PC-9 (cell line): Measurements from ENCODE around the gene DOCK9. TPM values are rescaled to one million over a fixed set of nuclear protein-coding genes. Genes with fewer than 3 reads are reported as not detected.

Source experiments
- BruUV-seq: library from RNA; stranded (reverse); fragments of 400-500 nt; replicated peaks from 2 replicates; lab custom pipeline; 2021; lab: Mats Ljungman, UMichigan
- CTCF ChIA-PET: fragments of 300-600 bp; sonication (Branson Sonifier 250); formaldehyde crosslinking; loops from one replicate; lab custom pipeline; 2022; ENCODE audit warnings: antibody characterized with exemption; lab: Charles Lee
- POLR2A ChIA-PET: fragments of 300-600 bp; sonication (Branson Sonifier 250); formaldehyde crosslinking; loops from one replicate; lab custom pipeline; 2022; ENCODE audit warnings: antibody characterized with exemption; ENCODE audit not compliant: unreplicated experiment; lab: Charles Lee
- DNase-seq, 2 experiments: peaks; one replicate each; pipeline versions ENCODE4 v3.0.0 to v3.0.0-alpha.2; 2015 to 2022; ENCODE audit warnings: mixed read lengths in 1 of 2
- H2AFZ ChIP-seq: fragments of 200-600 bp; sonication (generic); 2 replicates; pipeline ENCODE4 v1.8.1; 2017; ENCODE audit warnings: antibody characterized with exemption
- H3F3A ChIP-seq: fragments of 200-600 bp; sonication (generic); 2 replicates; pipeline ENCODE4 v1.8.1; 2017; ENCODE audit warnings: antibody characterized with exemption, mild to moderate bottlenecking, low read depth; ENCODE audit not compliant: insufficient read depth
- H3K27ac ChIP-seq: fragments of 200-600 bp; sonication (generic); 2 replicates; pipeline ENCODE4 v1.6.1; 2016; ENCODE audit warnings: mixed run types
- H3K27me3 ChIP-seq: fragments of 200-600 bp; sonication (generic); 2 replicates; pipeline ENCODE4 v1.6.1; 2016; ENCODE audit warnings: low read depth, mixed run types; ENCODE audit not compliant: insufficient read depth
- H3K36me3 ChIP-seq: fragments of 200-600 bp; sonication (generic); 2 replicates; pipeline ENCODE4 v1.6.1; 2016; ENCODE audit warnings: low read depth, mixed run types
- H3K4me1 ChIP-seq: fragments of 200-600 bp; sonication (generic); replicated peaks from 2 replicates; pipeline ENCODE4 v1.6.1; 2016; ENCODE audit warnings: mixed run types; ENCODE audit not compliant: insufficient read depth
- H3K4me2 ChIP-seq: fragments of 200-600 bp; sonication (generic); 2 replicates; pipeline ENCODE4 v1.6.1; 2017; ENCODE audit warnings: mixed run types
- H3K4me3 ChIP-seq: fragments of 200-600 bp; sonication (generic); 2 replicates; pipeline ENCODE4 v1.6.1; 2016; ENCODE audit warnings: mixed run types
- H3K79me2 ChIP-seq: fragments of 200-600 bp; sonication (generic); 2 replicates; pipeline ENCODE4 v1.6.1; 2017; ENCODE audit warnings: low read depth, mixed run types
- H3K9me2 ChIP-seq: fragments of 200-600 bp; sonication (generic); 2 replicates; pipeline ENCODE4 v1.8.1; 2017; ENCODE audit warnings: mild to moderate bottlenecking; ENCODE audit not compliant: insufficient read depth
- H3K9me3 ChIP-seq: fragments of 200-600 bp; sonication (generic); 2 replicates; pipeline ENCODE4 v1.8.1; 2016; ENCODE audit warnings: low read depth; ENCODE audit not compliant: insufficient read depth
- H4K20me1 ChIP-seq: fragments of 200-600 bp; sonication (generic); 2 replicates; pipeline ENCODE4 v1.8.1; 2017; ENCODE audit not compliant: insufficient read depth
- EZH2 ChIP-seq: fragments of 200-600 bp; sonication (generic); IDR thresholded peaks from 2 replicates; pipeline ENCODE4 v1.8.0; 2017; ENCODE audit warnings: antibody characterized with exemption, low read depth
- intact Hi-C: fragments of 100-400 bp; cut with micrococcal nuclease; formaldehyde crosslinking; loops from one replicate; pipeline ENCODE4 v1.10.0; 2022; ENCODE audit not compliant: unreplicated experiment
- total RNA-seq: library from RNA; stranded (reverse); gene quantifications from 2 replicates; pipeline ENCODE4 v1.2.3, GENCODE V29; 2021
- TF ChIP-seq, protein P1 (sequence below): fragments of 200-600 bp; sonication (generic); conservative IDR thresholded peaks from 2 replicates; pipeline ENCODE4 v1.6.1; 2017; ENCODE audit warnings: mixed run types, antibody characterized with exemption, mild to moderate bottlenecking, moderate library complexity

DOCK9 gene
- total RNA-seq, 1 experiment from 2014 or later = 69.5 TPM

DNA sequence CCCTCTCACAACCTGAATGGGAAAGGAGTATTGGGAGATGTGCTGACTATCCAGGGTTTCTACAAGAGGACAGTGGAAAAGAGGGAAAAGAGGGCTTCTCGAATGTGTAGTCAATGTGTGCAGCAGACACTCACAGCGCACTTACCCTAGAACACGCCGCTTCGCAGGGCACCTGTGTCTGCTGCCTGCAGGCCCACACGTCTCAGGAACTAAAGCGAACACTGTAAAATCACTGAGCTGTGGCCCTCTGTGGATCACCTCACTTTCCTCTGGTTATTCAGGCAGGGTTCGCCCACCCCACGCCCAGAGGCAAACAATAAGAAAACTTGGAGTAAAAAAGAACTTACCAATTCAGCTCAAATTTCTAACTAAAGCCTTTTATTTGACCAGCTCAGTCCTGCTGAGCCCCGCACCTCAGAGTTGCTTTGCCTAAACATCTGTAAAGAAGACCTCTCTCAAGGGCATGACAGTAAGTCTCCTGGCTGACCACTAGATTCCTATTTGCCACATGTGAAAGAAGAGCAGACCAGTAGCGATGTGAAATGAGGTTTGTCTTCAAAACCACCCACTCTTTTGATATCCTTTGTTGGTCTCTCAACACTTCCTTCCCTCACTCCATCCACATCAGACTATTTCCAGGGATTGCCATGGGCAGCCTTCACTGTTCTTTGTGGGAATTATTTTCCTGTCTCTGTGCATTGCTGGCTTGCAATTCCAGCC lies 19.3 kb upstream of the DOCK9 start:
- H3F3A ChIP-seq = peaks cover 7% of the 10 kb centered on the region; the same call in 1 of the 2 replicates

DNA sequence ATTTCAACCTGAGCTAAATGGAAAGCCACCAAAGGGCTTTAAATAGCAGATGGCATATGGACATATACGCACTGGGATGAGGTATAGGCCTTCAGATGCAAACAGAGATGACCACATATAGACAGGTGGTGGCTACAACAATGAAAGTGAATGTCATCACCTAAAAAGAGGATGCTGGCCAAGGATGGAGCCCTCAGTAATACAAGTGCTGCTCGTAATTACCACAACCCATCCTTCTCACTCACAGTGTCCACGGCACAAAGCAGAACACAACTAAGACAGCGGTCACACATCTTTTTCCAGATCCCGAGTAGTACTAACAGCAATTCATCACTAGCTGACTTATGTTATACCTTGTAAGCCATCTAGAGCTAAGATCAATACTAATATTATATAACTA lies 18.2 kb upstream of the DOCK9 start:
- H3F3A ChIP-seq = peaks cover 7% of the 10 kb centered on the region; the same call in 1 of the 2 replicates
- H3K27me3 ChIP-seq = no peaks in the 10 kb centered on the region
- H3K4me2 ChIP-seq = no peak overlapping the region
- ChIA-PET POLR2A (no interaction called here), CTCF (no interaction called here)
- H2AFZ ChIP-seq = no peak overlapping the region
- no peak for DNase-seq
- H3K4me1 ChIP-seq = peaks cover 17% of the 10 kb centered on the region
- H4K20me1 ChIP-seq = 0 out of 2 replicates have a peak, but pooled peaks cover 5% of the 10 kb centered on the region
- no peaks in the 10 kb centered on the region for H3K36me3 ChIP-seq
- H3K4me3 ChIP-seq = no peak overlapping the region
- H3K27ac ChIP-seq = no peak overlapping the region
- H3K9me3 ChIP-seq = no peaks in the 10 kb centered on the region
- intact Hi-C loops = no loop called here
- no TSS peak for BruUV-seq
- H3K79me2 ChIP-seq = peaks cover 25% of the 10 kb centered on the region
- TF ChIP-seq, protein P1, sequence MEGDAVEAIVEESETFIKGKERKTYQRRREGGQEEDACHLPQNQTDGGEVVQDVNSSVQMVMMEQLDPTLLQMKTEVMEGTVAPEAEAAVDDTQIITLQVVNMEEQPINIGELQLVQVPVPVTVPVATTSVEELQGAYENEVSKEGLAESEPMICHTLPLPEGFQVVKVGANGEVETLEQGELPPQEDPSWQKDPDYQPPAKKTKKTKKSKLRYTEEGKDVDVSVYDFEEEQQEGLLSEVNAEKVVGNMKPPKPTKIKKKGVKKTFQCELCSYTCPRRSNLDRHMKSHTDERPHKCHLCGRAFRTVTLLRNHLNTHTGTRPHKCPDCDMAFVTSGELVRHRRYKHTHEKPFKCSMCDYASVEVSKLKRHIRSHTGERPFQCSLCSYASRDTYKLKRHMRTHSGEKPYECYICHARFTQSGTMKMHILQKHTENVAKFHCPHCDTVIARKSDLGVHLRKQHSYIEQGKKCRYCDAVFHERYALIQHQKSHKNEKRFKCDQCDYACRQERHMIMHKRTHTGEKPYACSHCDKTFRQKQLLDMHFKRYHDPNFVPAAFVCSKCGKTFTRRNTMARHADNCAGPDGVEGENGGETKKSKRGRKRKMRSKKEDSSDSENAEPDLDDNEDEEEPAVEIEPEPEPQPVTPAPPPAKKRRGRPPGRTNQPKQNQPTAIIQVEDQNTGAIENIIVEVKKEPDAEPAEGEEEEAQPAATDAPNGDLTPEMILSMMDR = no peak
- no peak for TF ChIP-seq EZH2
- H3K9me2 ChIP-seq = no peaks in the 10 kb centered on the region

More for the DNA sequence above, 19.3 kb upstream of the DOCK9 start:
- Histone ChIP-seq H3K9me2 (no peaks in the 10 kb centered on the region), H3K79me2 (peaks cover 21% of the 10 kb centered on the region), H3K27ac (no peak overlapping the region), H3K36me3 (no peaks in the 10 kb centered on the region), H3K4me2 (no peak overlapping the region), H2AFZ (no peak overlapping the region), H3K27me3 (no peaks in the 10 kb centered on the region), H3K4me1 (peaks cover 17% of the 10 kb centered on the region), H3K4me3 (no peak overlapping the region), H3K9me3 (no peaks in the 10 kb centered on the region), H4K20me1 (0 out of 2 replicates have a peak, but pooled peaks cover 5% of the 10 kb centered on the region)
- POLR2A ChIA-PET = no interaction called here
- TF ChIP-seq EZH2 = no peak
- TF ChIP-seq, protein P1 = no peak
- CTCF ChIA-PET = no interaction called here
- BruUV-seq = no TSS peak
- DNase-seq = no peak
- intact Hi-C loops = no loop called here

DNA sequence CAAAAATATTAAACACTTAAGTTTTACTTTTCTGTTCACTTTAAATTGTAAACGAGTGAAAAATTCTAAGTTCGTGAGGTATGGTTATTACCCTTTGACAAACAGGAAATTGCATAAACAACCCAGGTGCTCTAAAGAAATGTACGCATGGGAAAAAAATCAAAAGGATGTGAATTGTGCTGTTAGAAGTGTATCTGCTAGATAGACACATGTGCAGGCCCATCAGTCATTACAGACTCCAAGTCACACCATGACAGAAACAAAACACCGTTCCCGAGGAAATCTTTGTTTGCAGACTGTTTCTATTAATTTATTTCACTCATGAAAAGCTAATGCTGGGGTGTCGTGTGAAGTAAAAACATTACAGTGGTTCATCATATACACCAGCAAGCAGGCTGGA lies 17.0 kb upstream of the DOCK9 start:
- Histone ChIP-seq H3K4me1 (peaks cover 17% of the 10 kb centered on the region), H3K79me2 (peaks cover 29% of the 10 kb centered on the region), H3K36me3 (no peaks in the 10 kb centered on the region; the same call in 1 of the 2 replicates), H4K20me1 (0 out of 2 replicates have a peak, but pooled peaks cover 5% of the 10 kb centered on the region), H3F3A (0 out of 2 replicates have a peak, but pooled peaks cover 7% of the 10 kb centered on the region), H3K27ac (no peak overlapping the region), H3K9me2 (no peaks in the 10 kb centered on the region), H3K9me3 (no peaks in the 10 kb centered on the region), H2AFZ (no peak overlapping the region), H3K4me3 (no peak overlapping the region), H3K4me2 (no peak overlapping the region), H3K27me3 (no peaks in the 10 kb centered on the region)
- no peak for DNase-seq
- intact Hi-C loops = no loop called here
- no TSS peak for BruUV-seq
- TF ChIP-seq EZH2 = no peak
- TF ChIP-seq, protein P1 = no peak
- ChIA-PET CTCF (no interaction called here), POLR2A (no interaction called here)
